Colonic mucosa (tissue), 4 donors: ENCODE measurements around the gene AEBP1. TPM values are rescaled to one million over a fixed set of nuclear protein-coding genes. Genes with fewer than 3 reads are reported as not detected.

Source experiments
- DNase-seq: peaks from one replicate; pipeline ENCODE4 v3.0.0-alpha.2; 2020
- H3K27ac ChIP-seq: fragments of 200-600 bp; one replicate; pipeline ENCODE4 v1.8.0; 2021
- H3K27me3 ChIP-seq: fragments of 200-600 bp; one replicate; pipeline ENCODE4 v1.8.0; 2021
- H3K36me3 ChIP-seq: fragments of 200-600 bp; one replicate; pipeline ENCODE4 v1.8.0; 2021
- H3K4me1 ChIP-seq: fragments of 200-600 bp; one replicate; pipeline ENCODE4 v1.8.0; 2021; ENCODE audit warnings: mild to moderate bottlenecking
- H3K4me3 ChIP-seq: fragments of 200-600 bp; one replicate; pipeline ENCODE4 v1.8.0; 2021
- H3K9ac ChIP-seq, 2 donors: one replicate each; pipeline ENCODE4 v1.7.0; 2013; ENCODE audit warnings: control low read depth in 2 of 2, low read depth in 2 of 2, low read length in 2 of 2
- H3K9me3 ChIP-seq: fragments of 200-600 bp; one replicate; pipeline ENCODE4 v1.8.0; 2021
- CTCF ChIP-seq: fragments of 200-600 bp; IDR thresholded peaks from one replicate; pipeline ENCODE4 v1.8.0; 2022; ENCODE audit warnings: antibody characterized with exemption, mild to moderate bottlenecking
- intact Hi-C: fragments of 100-400 bp; cut with DNase I; formaldehyde crosslinking; loops from one replicate; pipeline ENCODE4 v1.14.1; 2022
- total RNA-seq, 2 donors: library from RNA; stranded (reverse); fragmentation: NEBNext Ultra II Directional in 1 of 2; extraction: Animal tissue kit (Norgen Biotek cat#: 25700) in 1 of 2; gene quantifications; one replicate each; pipeline ENCODE4 v1.2.1, GENCODE V29; 2021
- donor health status: healthy.
- donor health status: DM: no; HTN: no; CAD: no.
- donor health status: DM: no; HTN: no; CAD: no.

Gene AEBP1
- total RNA-seq, 2 donors from 2014 or later: 21.4 to 30.4 TPM

GRCh38 chr7:44128721-44129582, 24.8 kb downstream of the AEBP1 start:
- Histone ChIP-seq H3K27me3 (no peaks in the 10 kb centered on the region), H3K4me3 (no peak overlapping the region), H3K9me3 (no peaks in the 10 kb centered on the region), H3K4me1 (no peaks in the 10 kb centered on the region), H3K36me3 (no peaks in the 10 kb centered on the region), H3K9ac (no peak overlapping the region), H3K27ac (no peak overlapping the region)
- no peak for DNase-seq
- no peak for TF ChIP-seq CTCF
- intact Hi-C loops: no loop called here

GRCh38 chr7:44131173-44132029, 27.3 kb downstream of the AEBP1 start:
- Histone ChIP-seq H3K4me1 (no peaks in the 10 kb centered on the region), H3K36me3 (no peaks in the 10 kb centered on the region), H3K9me3 (no peaks in the 10 kb centered on the region), H3K4me3 (no peak overlapping the region), H3K9ac (no peak overlapping the region), H3K27me3 (no peaks in the 10 kb centered on the region), H3K27ac (no peak overlapping the region)
- no peak for DNase-seq
- TF ChIP-seq CTCF: no peak
- intact Hi-C loops: no loop called here

GRCh38 chr7:44132039-44132438, 27.9 kb downstream of the AEBP1 start:
- Histone ChIP-seq H3K4me3 (no peak overlapping the region), H3K27me3 (no peaks in the 10 kb centered on the region), H3K9ac (no peak overlapping the region), H3K27ac (no peak overlapping the region), H3K36me3 (no peaks in the 10 kb centered on the region), H3K9me3 (no peaks in the 10 kb centered on the region), H3K4me1 (no peaks in the 10 kb centered on the region)
- no peak for DNase-seq
- intact Hi-C loops: no loop called here
- no peak for TF ChIP-seq CTCF

- Histone ChIP-seq H3K9ac (no peak overlapping the region), H3K27me3 (no peaks in the 10 kb centered on the region), H3K27ac (no peak overlapping the region), H3K9me3 (no peaks in the 10 kb centered on the region), H3K4me3 (no peak overlapping the region), H3K36me3 (no peaks in the 10 kb centered on the region), H3K4me1 (no peaks in the 10 kb centered on the region)
- intact Hi-C loops: no loop called here
- no peak for DNase-seq
- TF ChIP-seq CTCF: no peak
These were observed 29.1 kb downstream of the AEBP1 start for GRCh38 chr7:44133295-44133694.

GRCh38 chr7:44134943-44135628, 30.9 kb downstream of the AEBP1 start:
- H3K4me1 ChIP-seq: no peaks in the 10 kb centered on the region
- no peak overlapping the region for H3K27ac ChIP-seq
- DNase-seq: no peak
- no peaks in the 10 kb centered on the region for H3K9me3 ChIP-seq
- intact Hi-C loops: no loop called here
- no peak for TF ChIP-seq CTCF
- no peaks in the 10 kb centered on the region for H3K36me3 ChIP-seq
- no peak overlapping the region for H3K9ac ChIP-seq
- no peak overlapping the region for H3K4me3 ChIP-seq
- no peaks in the 10 kb centered on the region for H3K27me3 ChIP-seq
